Erythroblast (primary cell): ENCODE data around the gene RPL10.

Source experiments
- GATA1 ChIP-seq: IDR thresholded peaks from 2 replicates; pipeline ENCODE4 v1.6.1; 2011; ENCODE audit warnings: low read depth, mild to moderate bottlenecking, control low read depth, low read length, moderate library complexity
- POLR2A ChIP-seq: IDR thresholded peaks from 2 replicates; pipeline ENCODE4 v1.6.1; 2011; ENCODE audit warnings: mild to moderate bottlenecking, low read length

DNA sequence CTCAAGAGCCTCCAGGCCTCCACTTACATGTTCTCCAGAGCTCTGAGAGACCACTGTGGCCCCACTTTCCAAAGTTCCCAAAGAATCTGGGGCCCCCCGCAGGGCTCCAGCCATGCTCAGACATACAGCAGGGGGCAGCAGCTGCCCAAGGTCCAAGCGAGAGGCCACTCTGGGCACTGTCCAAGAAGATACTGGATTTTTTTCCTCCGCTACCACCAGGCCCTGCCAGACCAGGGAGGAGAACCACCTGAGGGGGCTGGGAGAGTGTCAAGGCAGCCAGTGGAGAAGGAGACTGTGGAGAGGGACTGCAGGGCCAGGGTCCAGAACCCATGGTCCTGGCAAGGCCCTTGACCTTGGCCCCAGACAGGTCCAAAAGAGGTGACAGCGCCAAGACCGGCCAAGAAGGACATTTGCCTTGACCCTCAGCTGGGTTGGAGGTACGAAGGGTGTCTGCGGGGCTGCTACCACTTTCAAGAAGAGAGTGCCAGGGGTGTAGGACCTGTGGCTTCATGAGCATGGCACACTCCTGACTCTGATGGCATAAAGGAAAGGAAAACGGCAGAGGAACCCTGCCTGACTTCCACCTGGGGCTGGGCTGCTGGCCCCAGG lies 13.8 kb upstream of the RPL10 start:
- no peak for TF ChIP-seq POLR2A
- no peak for TF ChIP-seq GATA1
